22Rv1 (cell line): ENCODE data around the gene KDM3B.

Experiments
- CTCF ChIP-seq: fragments of 450-650 bp; IDR thresholded peaks from 2 replicates; pipeline ENCODE4 v1.5.1; 2017; ENCODE audit warnings: mild to moderate bottlenecking
- ZFX ChIP-seq: fragments of 450-650 bp; IDR thresholded peaks from 2 replicates; pipeline ENCODE4 v1.6.1; 2017; ENCODE audit warnings: antibody characterized with exemption, borderline replicate concordance

- TF ChIP-seq CTCF (no peak), ZFX (no peak)
Observed at GRCh38 chr5:138476918-138477317, 124.4 kb downstream of the KDM3B start.
